ENCODE data around the gene RGL2.
A peak's percentile ranks its signal among the peaks of the same experiment; 100 is the strongest.

RGL2 gene

DNA sequence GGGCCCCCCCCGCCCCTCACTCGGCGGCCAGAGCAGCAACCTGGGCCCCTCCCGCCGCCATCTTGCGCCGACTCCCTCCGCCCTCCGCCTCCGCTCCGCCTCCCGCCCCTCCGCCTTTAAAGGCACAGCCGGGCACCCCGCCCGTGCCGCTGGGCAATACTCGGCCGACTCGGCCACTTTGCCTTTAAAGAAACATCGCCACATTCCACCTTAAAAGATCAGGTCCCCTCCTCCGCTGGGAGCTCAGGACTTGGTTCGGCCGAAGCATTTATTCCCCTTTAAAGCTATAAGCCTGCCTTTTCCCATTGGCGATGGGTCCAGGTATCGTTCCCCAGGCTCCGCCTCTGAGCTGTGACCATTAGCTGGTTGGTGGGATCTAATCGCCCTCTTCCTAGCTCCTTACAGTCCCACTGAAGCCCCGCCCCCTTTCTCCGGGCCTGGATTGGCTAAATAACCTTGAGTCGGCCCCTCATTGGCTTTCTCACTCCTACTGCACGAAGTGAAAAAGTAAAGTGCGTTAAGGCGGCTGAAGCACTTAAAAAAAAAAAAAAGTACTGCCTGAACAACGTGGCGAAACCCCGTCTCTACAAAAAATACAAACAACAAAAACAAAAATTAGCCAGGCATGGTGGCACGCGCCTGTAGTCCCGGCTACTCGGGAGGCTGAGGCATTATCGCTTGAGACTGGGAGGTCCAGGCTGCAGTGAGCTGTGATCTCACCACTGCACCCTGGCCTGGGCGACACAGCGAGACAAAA lies 19.1 kb upstream of the RGL2 start, which contains the start of gene ZBTB22:
TSS of gene ZBTB22 (minus strand) at position 76 of the 757 bp plus-strand sequence. CDS start 828 bp downstream, outside the sequence.
- in situ Hi-C loops (cut with MboI; ENCODE audit: low pct_unique_long_range_greater_than_20kb, low sequenced_read_pairs) = no loop called here
- peak; percentile 97 for DNase-seq

GRCh38 chr6:33317419-33317668 lies 18.6 kb upstream of the RGL2 start:
- in situ Hi-C loops (cut with MboI; ENCODE audit: low pct_unique_long_range_greater_than_20kb, low sequenced_read_pairs) = no loop called here
- no peak for DNase-seq

DNA sequence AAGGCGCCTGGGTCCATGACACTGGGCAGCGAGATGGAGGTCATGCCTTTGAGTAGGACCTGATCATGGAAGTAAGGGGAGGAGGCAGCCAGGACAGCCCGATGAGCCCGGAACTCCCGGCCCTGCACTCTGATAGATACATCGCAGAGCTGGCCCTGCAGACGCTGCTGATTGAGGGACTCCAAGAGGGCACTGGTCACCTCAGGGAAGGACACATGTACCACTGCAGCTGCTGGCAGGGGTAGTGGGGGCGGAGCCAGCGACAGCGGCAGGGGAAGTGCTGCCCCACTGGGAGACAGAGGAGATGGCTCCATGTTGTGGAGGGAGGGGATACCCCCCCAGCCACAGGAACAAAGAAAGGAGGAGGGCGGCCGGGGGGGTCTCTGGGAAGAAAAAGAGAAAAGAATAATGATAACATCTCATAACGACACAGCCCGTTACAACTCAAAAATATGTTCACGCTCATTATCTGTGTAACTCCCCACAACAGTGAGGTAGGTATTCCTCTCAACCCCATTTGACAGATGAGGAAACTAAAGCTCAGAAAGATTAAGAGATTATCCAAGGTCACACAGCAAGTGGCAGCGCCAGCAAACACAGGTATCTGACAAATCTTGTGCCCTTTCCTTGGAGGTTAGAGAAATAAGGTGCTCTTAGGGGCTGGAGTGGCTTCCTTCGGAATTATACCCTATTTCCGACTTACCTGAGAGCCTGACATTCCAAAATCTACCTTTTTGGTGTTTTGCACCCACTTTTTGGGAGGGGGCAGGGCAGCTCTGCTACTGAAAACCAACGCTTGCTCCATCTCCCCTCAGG lies 18.1 kb upstream of the RGL2 start:
- in situ Hi-C loops (cut with MboI; ENCODE audit: low pct_unique_long_range_greater_than_20kb, low sequenced_read_pairs) = no loop called here
- no peak for DNase-seq

DNA sequence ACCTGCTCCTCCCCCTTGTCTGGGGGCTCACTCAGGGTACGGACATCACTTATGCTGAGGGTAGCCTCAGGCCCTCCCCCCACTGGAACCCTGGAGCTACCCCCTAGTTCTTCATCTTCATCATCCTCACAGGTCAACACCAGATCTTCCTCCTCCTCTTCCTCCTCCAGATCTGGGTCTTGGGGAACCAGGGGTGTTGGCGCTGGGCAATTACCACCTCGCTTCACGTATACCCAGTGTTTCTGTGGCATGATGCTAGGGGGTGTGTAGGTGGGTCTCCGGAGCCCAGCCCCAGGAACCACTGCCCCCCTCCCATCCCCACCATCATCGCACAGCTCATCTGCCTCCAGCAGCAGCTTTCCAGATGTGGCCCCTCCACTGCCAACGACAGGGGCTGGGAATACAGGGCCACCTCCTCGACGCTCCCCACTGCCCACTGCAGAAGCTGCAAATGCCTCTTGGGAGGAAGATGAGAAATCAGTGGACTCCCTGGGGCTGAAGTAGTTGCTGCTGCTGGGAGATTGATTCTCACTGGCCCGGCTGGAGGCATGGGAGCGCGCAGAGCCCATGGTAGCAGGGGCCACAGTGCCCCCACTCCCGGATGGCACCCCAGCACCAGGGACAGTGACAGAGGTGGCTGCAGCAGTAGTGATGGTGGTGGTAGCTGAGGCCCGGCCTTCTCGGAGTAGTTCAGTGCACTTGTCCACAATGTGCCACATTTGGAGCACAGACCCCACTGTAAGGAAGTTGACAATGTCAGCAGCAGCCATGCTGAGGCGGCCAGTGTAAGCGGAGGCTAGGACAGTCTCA lies 17.3 kb upstream of the RGL2 start:
- no peak for DNase-seq
- in situ Hi-C loops (cut with MboI; ENCODE audit: low pct_unique_long_range_greater_than_20kb, low sequenced_read_pairs) = no loop called here

GRCh38 chr6:33314943-33315792 lies 16.4 kb upstream of the RGL2 start:
- in situ Hi-C loops (cut with MboI; ENCODE audit: low pct_unique_long_range_greater_than_20kb, low sequenced_read_pairs) = no loop called here
- DNase-seq = no peak

- DNase-seq = peak; percentile 67
- in situ Hi-C loops (cut with MboI; ENCODE audit: low pct_unique_long_range_greater_than_20kb, low sequenced_read_pairs) = no loop called here
Observed at GRCh38 chr6:33314515-33314942, 15.8 kb upstream of the RGL2 start.

- peak; percentile 73 for DNase-seq
- in situ Hi-C loops (cut with MboI; ENCODE audit: low pct_unique_long_range_greater_than_20kb, low sequenced_read_pairs) = no loop called here
Observed at GRCh38 chr6:33313709-33314514, 15.2 kb upstream of the RGL2 start, which contains the start of gene TAPBP. Gene TAPBP (minus strand): TSS chr6:33314078. CDS start chr6:33314041, 37 bp downstream.

DNA sequence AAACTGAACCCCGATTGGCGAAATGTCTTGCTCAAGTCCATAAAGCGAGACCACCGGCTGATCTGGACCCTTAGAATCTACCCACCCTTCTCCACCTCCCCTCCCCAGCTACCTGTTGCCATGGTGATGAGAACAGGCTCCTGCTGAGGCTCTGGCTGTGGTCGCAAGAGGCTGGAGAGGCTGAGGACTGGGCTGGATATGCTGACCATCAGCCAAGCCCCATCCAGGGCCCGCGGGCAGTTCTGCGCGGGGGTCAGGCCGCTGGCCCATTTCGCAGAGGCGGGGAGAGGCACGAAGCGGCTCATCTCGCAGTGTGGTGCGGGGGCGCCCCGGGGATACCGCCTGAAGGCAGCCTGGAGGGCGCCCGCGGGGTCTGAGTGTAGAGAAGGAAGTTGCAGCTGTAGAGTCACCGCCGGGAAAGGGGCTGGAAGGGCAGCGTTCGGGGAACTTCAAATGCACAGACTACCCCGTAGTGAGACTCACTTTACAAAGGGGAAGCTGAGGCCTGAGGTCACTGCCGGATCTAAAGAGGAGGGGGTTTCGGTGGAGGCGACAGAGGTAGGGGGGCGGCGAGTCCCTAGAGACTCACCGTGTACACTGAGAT lies 14.5 kb upstream of the RGL2 start:
- DNase-seq = peak; percentile 77
- in situ Hi-C loops (cut with MboI; ENCODE audit: low pct_unique_long_range_greater_than_20kb, low sequenced_read_pairs) = no loop called here

DNA sequence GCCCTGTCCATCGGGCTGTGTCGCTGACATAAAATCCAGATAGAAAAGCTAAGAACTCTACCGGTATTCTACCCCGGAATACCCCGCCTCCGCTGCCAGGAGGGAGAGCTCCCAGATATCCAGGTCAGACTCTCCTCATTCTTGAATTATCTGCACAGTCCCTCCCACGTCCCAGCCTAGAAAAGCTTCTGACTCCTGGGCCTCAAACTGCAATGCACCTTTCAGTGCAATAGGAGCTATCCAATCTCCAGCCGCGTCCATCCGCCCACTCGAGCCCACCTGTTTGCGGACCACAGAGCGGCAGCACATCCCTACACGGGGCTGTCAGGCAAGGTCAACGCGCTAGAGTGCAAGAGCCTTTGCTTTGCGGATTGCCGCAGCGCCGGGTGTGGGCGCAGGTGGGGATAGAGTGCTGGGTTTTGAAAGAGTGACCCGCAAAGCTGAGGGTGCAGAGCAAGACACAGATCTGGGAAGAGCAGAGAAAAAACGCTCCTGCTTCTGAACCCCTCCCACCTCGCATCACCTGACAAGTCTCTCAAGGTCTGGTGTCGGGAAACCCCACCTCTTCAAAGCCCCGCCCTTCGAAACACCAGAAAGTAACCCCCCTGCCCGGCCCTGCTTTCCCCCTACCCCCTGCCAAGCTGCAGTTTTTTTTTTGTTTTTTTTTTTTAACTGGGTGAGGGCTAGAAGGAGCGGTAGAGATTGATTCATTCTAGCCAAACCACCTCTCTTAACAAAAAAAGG lies 13.8 kb upstream of the RGL2 start:
- in situ Hi-C loops (cut with MboI; ENCODE audit: low pct_unique_long_range_greater_than_20kb, low sequenced_read_pairs) = no loop called here
- peak; percentile 62 for DNase-seq

- DNase-seq = no peak
- in situ Hi-C loops (cut with MboI; ENCODE audit: low pct_unique_long_range_greater_than_20kb, low sequenced_read_pairs) = no loop called here
Observed at GRCh38 chr6:33306356-33306755, 7.6 kb upstream of the RGL2 start.

DNA sequence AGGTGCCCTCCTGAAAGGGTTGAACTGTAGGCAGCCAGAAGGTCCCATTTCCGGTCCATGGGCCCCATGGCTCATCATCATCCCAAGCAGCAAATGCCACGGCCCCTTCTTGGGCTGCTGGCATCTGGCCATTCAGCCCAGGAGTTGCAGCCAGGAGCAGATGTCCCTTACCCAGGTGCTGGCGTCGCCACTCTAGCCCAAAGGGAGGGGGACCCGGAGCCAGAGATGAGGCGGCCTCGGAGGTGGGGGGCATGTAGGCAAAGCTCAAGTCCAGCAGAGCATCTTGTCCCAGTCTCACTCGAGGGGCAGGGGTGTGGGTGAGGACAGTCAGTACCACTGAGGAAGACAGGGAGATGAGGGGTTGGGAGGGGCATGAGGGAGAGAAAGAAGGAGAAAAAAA lies 6.3 kb upstream of the RGL2 start:
- in situ Hi-C loops (cut with MboI; ENCODE audit: low pct_unique_long_range_greater_than_20kb, low sequenced_read_pairs) = no loop called here
- DNase-seq = no peak

DNA sequence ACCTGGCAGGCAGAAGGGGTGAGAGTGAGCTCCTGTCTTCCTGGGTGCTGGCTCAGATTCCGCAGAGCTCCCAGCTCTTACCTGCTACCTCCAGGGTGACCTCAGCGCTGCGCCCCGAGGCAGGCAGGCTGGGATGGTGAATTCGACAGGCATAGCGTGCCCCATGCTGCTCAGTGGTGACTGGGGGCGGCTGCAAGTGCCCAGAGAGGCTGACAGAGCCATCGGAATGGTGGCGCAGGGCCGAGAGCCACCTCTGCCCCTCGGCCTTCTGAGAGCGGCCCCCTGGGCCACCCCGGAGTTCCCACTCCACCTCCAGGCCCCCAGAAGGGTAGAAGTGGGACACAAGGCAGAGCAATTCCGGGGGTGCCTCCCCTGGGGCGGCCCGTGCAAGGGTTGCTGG lies 5.5 kb upstream of the RGL2 start:
- DNase-seq = no peak
- in situ Hi-C loops (cut with MboI; ENCODE audit: low pct_unique_long_range_greater_than_20kb, low sequenced_read_pairs) = no loop called here

- DNase-seq = no peak
- in situ Hi-C loops (cut with MboI; ENCODE audit: low pct_unique_long_range_greater_than_20kb, low sequenced_read_pairs) = no loop called here
Observed at GRCh38 chr6:33301877-33302276, 3.1 kb upstream of the RGL2 start.

- in situ Hi-C loops (cut with MboI; ENCODE audit: low pct_unique_long_range_greater_than_20kb, low sequenced_read_pairs) = no loop called here
- peak; percentile 93 for DNase-seq
Observed at GRCh38 chr6:33299237-33299944, 649 bp upstream of the RGL2 start.

GRCh38 chr6:33297956-33298772 lies 578 bp downstream of the RGL2 start:
- in situ Hi-C loops (cut with MboI; ENCODE audit: low pct_unique_long_range_greater_than_20kb, low sequenced_read_pairs) = no loop called here
- DNase-seq = peak; percentile 85
